HTR-8/SVneo (cell line): ENCODE measurements around the gene UROD.
"Not testable (repeated sequence)": the region's sequence is repeated elsewhere in the genome, so short reads cannot be mapped to it uniquely, and the experiment has no call there.

Experiments used
- DNase-seq: peaks from one replicate; pipeline ENCODE4 v3.0.0; 2011; ENCODE audit warnings: low spot score, mixed read lengths; ENCODE audit not compliant: insufficient read length
- FAIRE-seq: peaks from 2 replicates; lab custom pipeline; 2011; peaks lifted over from hg19 to GRCh38; lab: Jason Lieb, UNC

Gene UROD

DNA sequence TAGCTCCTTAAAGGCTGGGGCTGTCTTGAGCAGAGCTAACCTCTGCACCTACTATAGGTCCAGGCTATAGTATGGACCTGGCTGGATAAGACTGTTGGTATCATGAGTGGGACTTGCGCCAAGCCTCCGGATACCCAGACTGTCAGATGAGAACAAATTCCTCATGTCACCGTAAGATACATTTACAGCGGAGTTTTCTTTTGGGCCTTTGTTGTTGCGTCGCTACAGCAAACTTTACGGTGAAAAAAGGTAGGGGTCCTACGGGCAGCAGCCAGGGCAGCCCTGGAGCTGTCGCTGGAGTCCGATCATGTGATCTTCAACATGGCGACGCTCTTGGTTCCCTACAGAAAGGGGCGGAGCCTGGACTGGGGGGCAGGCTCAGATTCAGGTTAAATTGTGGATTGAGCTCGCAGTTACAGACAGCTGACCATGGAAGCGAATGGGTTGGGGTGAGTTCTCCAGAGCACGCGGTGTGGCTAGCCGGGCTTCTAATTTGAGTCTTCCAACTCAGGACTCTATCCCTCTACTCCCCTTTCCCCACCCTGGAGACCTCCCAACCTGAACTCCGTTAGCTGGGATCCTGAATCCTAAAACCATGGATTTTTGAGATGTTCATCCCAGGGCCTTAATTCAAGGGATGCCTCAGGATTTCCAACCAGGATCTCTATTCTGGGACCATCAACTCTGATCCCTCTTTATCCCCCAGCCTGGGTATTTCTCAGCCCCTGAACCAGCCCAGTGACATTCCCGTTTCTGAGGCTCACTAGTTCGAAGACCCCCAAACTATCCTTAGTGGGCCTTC is at the start of gene UROD:
UROD (plus strand) TSS at position 418 of the 802 bp plus-strand sequence; CDS start at position 430, 12 bp downstream.
- FAIRE-seq (no peak), DNase-seq (peak; percentile 94)

DNA sequence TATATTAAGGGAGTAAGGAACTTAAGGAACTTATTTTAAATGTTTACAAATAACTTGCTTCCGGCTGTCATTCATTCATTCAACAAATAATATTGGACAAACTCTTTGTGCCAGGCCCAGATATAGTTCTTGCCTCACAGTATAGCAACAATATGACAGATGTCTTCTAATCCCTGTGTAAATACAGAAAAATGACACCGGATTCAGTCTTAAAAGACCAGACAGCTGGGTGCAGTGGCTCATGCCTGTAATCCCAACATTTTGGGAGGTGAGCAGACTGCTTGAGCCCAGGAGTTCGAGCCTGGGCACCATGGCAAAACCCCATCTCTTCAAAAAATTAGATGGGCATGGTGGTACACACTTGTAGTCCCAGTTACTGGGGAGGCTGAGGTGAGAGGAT is 49.3 kb upstream of the UROD start:
- no peak for FAIRE-seq
- no peak for DNase-seq

GRCh38 chr1:44964396-44964795 is 47.7 kb upstream of the UROD start:
- no peak for FAIRE-seq

GRCh38 chr1:44970317-44970716 is 41.7 kb upstream of the UROD start:
- DNase-seq (no peak), FAIRE-seq (no peak)

More at GRCh38 chr1:44964396-44964795, 47.7 kb upstream of the UROD start:
- no peak for DNase-seq

DNA sequence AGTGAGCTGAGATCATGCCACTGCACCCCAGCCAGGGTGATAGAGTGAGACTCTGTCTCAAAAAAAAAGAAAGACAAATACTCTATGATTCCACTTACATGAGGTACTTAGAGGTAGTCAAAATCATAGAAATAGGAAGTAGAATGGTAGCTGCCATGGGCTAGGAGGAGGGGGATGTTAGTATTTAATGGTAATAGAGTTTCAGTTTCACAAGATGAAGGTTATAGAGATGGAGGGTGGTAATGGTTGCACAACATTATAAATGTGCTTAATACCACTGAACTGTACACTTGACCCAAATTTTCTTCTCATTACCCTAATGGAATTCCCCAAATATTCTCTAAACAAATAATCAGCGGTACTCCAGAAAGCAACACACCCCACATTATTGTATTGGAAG is 38.4 kb upstream of the UROD start:
- no peak for FAIRE-seq

GRCh38 chr1:44976252-44976651 is 35.8 kb upstream of the UROD start:
- FAIRE-seq (no peak), DNase-seq (no peak)

More for the DNA sequence above, 38.4 kb upstream of the UROD start:
- DNase-seq, result no peak

GRCh38 chr1:44977372-44977771 is 34.7 kb upstream of the UROD start:
- not testable (repeated sequence) for FAIRE-seq, DNase-seq

DNA sequence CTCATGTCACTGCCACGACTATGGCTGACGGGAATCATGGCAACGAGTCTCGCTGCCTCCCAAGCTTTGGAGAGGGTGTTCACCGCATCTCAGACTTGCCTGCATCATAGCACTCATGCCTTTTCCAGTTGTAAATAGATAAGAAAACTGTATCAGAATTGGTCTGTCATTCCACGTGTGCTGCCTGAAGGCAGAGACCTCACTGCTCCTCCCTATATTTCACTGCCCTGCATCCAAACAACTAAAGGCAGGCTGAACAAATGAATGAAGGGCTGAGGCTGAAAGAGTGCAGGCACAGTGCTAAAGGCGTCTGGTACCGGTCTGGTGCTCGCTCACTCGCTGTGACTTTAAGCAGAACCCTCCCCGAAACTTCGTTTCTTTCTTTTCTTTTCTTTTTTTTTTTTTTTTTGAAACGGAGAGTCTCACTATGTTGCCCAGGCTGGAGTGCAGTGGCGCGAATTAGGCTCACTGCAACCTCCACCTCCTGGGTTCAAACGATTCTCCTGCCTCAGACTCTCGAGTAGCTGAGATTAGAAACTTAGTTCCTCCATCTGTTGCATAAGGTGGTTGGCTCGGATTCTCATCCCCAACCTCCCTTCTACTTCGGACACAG is 26.2 kb upstream of the UROD start:
- DNase-seq (no peak), FAIRE-seq (no peak)

DNA sequence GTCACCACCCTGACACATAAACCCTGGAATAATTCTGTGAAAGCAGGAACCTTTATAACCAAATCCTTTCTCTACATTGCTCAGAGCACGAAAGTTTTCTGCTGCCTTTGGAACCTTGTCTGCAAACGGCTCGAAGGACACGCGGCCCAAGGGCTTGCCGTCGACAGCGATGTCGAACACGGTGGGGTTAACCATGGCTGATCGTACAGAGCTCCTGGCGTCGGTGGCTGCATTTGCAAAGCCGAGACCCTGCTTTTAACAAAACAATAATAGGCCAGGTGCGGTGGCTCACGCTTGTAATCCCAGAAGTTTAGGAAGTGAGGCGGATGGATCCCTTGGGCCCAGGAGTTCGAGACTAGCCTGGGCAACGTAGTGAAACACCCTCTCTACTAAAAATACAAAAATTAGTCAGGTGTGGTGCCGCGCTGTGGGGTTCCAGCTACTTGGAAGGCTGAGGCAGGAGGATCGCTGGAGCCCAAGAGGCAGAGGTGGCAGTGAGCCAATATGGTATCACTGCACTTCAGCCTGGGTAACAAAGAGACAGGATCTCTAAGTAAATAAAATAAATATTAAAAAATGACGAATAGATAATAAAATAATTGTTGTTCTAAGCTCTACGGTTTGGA is 23.4 kb upstream of the UROD start:
- DNase-seq, result no peak
- FAIRE-seq, result no peak

DNA sequence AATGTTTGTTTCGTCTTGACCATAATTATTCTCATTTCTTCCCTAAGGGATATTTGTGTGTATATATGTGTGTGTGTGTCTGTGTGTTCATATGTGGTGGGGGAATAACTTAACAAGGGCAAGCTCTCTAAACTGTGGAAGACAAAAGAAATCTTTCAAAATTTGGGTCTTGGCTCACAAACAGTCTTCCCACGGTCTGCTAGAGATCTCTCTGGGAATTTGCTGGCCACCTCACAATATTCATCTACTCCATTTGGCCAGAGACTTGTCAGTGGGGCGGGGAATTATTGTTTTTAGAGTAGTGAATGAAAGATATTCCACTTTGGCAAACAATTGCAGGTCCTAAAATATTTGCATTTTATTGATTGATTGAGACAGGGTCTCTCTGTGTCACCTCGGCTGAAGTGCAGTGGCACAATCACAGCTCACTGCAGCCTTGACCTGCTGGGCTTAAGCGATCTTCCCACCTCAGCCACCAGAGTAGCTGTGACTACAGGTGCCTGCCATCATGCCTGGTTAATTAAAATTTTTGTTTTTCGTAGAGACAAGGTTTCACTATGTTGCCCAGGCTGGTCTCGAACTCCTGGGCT is 17.6 kb upstream of the UROD start:
- FAIRE-seq (no peak), DNase-seq (no peak)

GRCh38 chr1:44995467-44996238 is 16.4 kb upstream of the UROD start:
- FAIRE-seq, result no peak
- DNase-seq, result no peak

- DNase-seq (no peak), FAIRE-seq (no peak)
Measured at GRCh38 chr1:44999232-44999631, 12.8 kb upstream of the UROD start.

DNA sequence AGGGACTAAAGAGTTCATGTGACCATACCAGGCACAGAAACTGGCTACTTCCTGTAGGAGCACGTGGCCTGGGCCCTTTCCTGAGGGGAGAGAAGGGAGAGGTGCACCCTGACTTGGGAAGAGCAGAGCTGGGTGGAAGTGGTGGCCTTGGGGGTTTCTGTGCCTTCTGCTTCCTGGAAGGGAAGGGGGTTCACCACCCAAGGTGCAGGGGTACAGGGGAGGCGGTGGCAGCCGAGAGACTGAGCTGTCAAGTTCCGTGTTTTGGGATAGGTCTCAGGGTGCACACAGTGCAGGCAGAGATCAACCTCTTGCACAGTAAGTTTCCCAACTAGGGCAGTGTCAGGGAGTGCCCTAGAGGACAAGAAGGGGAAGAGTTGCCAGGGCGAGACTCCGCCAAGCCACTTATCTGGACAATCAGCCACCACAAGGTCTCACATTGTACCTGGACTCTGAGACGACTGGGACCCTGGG is 11.0 kb upstream of the UROD start:
- DNase-seq, result no peak
- FAIRE-seq, result no peak

GRCh38 chr1:45001576-45001975 is 10.5 kb upstream of the UROD start:
- FAIRE-seq, DNase-seq: not testable (repeated sequence)

- DNase-seq (no peak), FAIRE-seq (no peak)
Measured at GRCh38 chr1:45002650-45003645, 9.1 kb upstream of the UROD start.

DNA sequence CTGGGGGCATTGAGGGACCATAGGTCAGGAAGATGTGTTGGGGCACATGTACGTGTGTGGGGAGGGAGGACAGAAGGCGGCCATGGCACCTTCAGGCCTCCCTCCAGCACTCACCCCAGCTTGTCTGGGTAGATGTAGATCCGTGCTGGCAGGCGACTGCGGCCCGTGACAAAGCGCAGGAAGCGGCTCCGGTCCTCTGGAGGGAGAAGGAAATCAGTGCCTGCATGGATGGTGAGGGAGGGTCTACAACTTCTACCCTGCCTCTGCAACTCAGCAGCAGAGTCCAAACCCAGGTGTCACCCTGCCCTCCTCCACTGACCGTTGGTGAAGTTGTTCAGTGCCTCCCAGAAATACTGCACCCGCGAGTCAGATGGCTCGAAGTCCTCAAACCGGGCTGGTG is 8.3 kb upstream of the UROD start:
- no peak for FAIRE-seq
- no peak for DNase-seq

DNA sequence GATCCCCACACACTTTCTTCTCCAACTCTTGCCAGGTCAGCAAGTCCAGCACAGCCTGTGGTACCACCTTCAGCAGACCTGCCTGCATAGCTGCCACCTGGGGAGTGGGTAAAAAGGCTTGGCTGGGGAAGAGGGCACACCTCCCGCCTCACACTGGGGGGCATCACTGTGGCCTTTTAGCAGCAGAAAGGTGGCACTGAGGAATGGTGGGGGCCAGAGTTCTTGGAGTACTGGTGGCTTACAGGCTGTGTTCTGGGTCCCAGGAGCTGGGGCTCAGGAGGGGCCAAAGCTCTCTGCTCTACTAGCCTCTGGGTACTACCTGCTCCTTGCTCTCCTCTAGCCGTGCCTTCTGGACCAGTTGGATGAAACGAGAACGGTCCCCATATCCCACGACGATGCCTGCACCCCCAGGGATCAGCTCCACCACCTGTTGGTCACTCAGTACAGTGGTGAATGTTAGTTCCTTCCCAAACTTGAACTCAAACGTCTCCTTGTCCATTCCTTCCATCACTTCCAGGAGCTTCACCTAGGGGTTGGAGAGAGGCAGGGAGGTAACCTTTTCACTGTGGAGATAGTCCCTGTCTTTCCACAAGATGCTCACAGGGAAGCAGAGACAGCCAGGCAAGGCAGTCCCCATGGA is 7.7 kb upstream of the UROD start:
- FAIRE-seq, result no peak
- DNase-seq, result no peak

DNA sequence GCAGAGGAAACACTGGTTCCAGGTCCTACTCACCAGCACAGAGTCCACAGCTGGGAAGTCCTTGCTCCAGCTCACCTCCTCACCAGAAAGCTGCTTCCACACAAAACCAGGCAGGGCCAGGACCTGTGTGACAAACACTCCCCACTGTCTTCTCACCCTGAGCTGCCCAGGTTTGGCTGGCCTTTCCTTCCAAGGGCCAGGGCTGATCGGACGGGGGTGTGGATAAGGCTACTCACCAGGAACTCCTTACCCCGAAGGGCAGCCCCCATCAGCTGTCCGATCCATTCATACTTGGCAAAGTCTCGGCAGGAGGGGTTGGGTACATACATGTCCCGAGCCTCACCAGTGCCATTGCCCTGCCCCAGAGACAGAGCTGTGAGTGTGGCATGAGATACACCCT is 6.3 kb upstream of the UROD start:
- FAIRE-seq, result no peak
- no peak for DNase-seq
